G401.6 (cell line): Measurements from ENCODE around the gene CAMKMT.

Source experiments
- FAIRE-seq: peaks from 2 replicates; lab custom pipeline; 2012; peaks lifted over from hg19 to GRCh38; lab: Jason Lieb, UNC

CAMKMT gene

GRCh38 chr2:44801841-44802776 is 440.4 kb downstream of the CAMKMT start:
- FAIRE-seq = no peak

- no peak for FAIRE-seq
Observed at GRCh38 chr2:44802777-44803424, 441.2 kb downstream of the CAMKMT start.

- FAIRE-seq = no peak
Observed at GRCh38 chr2:44804406-44805265, 442.9 kb downstream of the CAMKMT start.

- no peak for FAIRE-seq
Observed at GRCh38 chr2:44805401-44806235, 443.9 kb downstream of the CAMKMT start.

GRCh38 chr2:44807201-44808025 is 445.7 kb downstream of the CAMKMT start:
- FAIRE-seq = no peak

GRCh38 chr2:44810892-44811530 is 449.3 kb downstream of the CAMKMT start:
- no peak for FAIRE-seq

GRCh38 chr2:44813165-44813564 is 451.4 kb downstream of the CAMKMT start:
- FAIRE-seq = no peak

GRCh38 chr2:44813658-44814057 is 451.9 kb downstream of the CAMKMT start:
- FAIRE-seq = no peak

- FAIRE-seq = no peak
Observed at GRCh38 chr2:44817256-44817655, 455.5 kb downstream of the CAMKMT start.

GRCh38 chr2:44817673-44818335 is 456.1 kb downstream of the CAMKMT start:
- FAIRE-seq = no peak

- FAIRE-seq = no peak
Observed at GRCh38 chr2:44819061-44819460, 457.3 kb downstream of the CAMKMT start.

- FAIRE-seq = no peak
Observed at GRCh38 chr2:44821500-44821899, 459.8 kb downstream of the CAMKMT start.

GRCh38 chr2:44822174-44822573 is 460.4 kb downstream of the CAMKMT start:
- no peak for FAIRE-seq
